Gastroesophageal sphincter (tissue), 3 donors: ENCODE results near the gene FAHD2A.
"Not testable (repeated sequence)": the region's sequence is repeated elsewhere in the genome, so short reads cannot be mapped to it uniquely, and the experiment has no call there.

Experiments used
- CTCF ChIP-seq, 4 experiments: fragments of 200-600 bp in 2 of 4; fragments of 450-650 bp in 2 of 4; sonication (generic) in 1 of 4; IDR thresholded peaks; one replicate each; pipeline ENCODE4 v1.5.1; 2017 to 2019; ENCODE audit warnings: antibody characterized with exemption in 4 of 4, mild to moderate bottlenecking in 2 of 4, moderate library complexity in 2 of 4
- EP300 ChIP-seq: sonication (generic); formaldehyde crosslinking; IDR thresholded peaks from one replicate; pipeline ENCODE4 v1.6.1; 2017; ENCODE audit warnings: antibody characterized with exemption, mild to moderate bottlenecking
- POLR2A ChIP-seq, 2 donors: fragments of 450-650 bp; IDR thresholded peaks; one replicate each; pipeline ENCODE4 v1.6.1; 2017; ENCODE audit warnings: antibody characterized with exemption in 2 of 2, mild to moderate bottlenecking in 2 of 2, moderate library complexity in 1 of 2
- POLR2AphosphoS5 ChIP-seq: sonication (generic); formaldehyde crosslinking; IDR thresholded peaks from one replicate; pipeline ENCODE4 v1.6.1; 2017; ENCODE audit warnings: antibody characterized with exemption

GRCh38 chr2:95378281-95378680 is 24.2 kb upstream of the FAHD2A start:
- not testable (repeated sequence) for TF ChIP-seq POLR2A (IDR thresholded peaks at IDR 0.05); POLR2AphosphoS5; CTCF (IDR thresholded peaks at IDR 0.05); EP300
